ENCODE measurements around the gene CEP85L. TPM values are rescaled to one million over a fixed set of nuclear protein-coding genes. Genes with fewer than 3 reads are reported as not detected.

The CEP85L gene
- total and polyA plus RNA-seq, 2 of the 13 experiments (the other 11 are each of a cell fraction or from before 2014, with no cell fraction given), result 0.44 to 1.7 TPM

- H3K4me3 ChIP-seq (replicated peaks in 1 of 3; ENCODE audit: insufficient read depth in 1 of 3, low read depth in 2 of 3, low read length in 3 of 3), result no peak overlapping the region
- H2AFZ ChIP-seq (ENCODE audit: low read length), result no peak overlapping the region
- H3K27ac ChIP-seq (ENCODE audit: extremely low read length, insufficient read depth, low read length), result no peak overlapping the region
- ChIA-PET CTCF (ENCODE audit: low intra/inter-chr PET ratio, low total read pairs) (no interaction called here), POLR2A (no interaction called here)
- H3K27me3 ChIP-seq (ENCODE audit: control insufficient read depth in 1 of 2, insufficient read depth in 2 of 2, low read length in 2 of 2), result no peaks in the 10 kb centered on the region
- 16% methylated on average over 3 of the region's 3 CpGs for WGBS (ENCODE audit: low lambda C conversion rate)
- no peaks in the 10 kb centered on the region for H3K79me2 ChIP-seq (ENCODE audit: insufficient read depth, low read length)
- H3K9me3 ChIP-seq (ENCODE audit: low read length), result no peaks in the 10 kb centered on the region
- no peaks in the 10 kb centered on the region for H3K4me1 ChIP-seq (ENCODE audit: insufficient read depth, low read length)
- ATAC-seq, result no peak
- H3K4me2 ChIP-seq (ENCODE audit: low read depth, low read length), result no peak overlapping the region
- intact Hi-C loops (cut with micrococcal nuclease; ENCODE audit: unreplicated experiment) (loop anchor here (5.0 kb wide), 1 partner anchor 1040 kb away; no protein-coding TSS in a partner anchor), in situ Hi-C loops (cut with HindIII; ENCODE audit: extremely low pct_ligation_motif_present, low pct_unique_long_range_greater_than_20kb) (loop anchor here (25.0 kb wide), 2 partner anchors 610 to 760 kb away; no protein-coding TSS in a partner anchor)
- no peaks in the 10 kb centered on the region; the same call in 1 of the 2 replicates for H4K20me1 ChIP-seq (ENCODE audit: insufficient read depth, low read length)
- BruUV-seq (replicated peaks), result no TSS peak
- H3K36me3 ChIP-seq (replicated peaks in 1 of 2; ENCODE audit: control insufficient read depth in 1 of 2, insufficient read depth in 2 of 2, low read length in 2 of 2), result no peaks in the 10 kb centered on the region
- H3K9ac ChIP-seq (ENCODE audit: insufficient read depth, low read depth, low read length), result no peak overlapping the region
- TF ChIP-seq NR2C2 (CRISPR knock-in tag; IDR thresholded peaks at IDR 0.05; ENCODE audit: borderline replicate concordance) (no peak), SNAPC2 (CRISPR knock-in tag; IDR thresholded peaks at IDR 0.05) (no peak), NFATC3 (CRISPR knock-in tag; IDR thresholded peaks at IDR 0.05) (no peak), NR0B2 (CRISPR knock-in tag; IDR thresholded peaks at IDR 0.05) (no peak), FOXA1 (IDR thresholded peaks at IDR 0.05) (no peak), FOXA1 (CRISPR knock-in tag; IDR thresholded peaks at IDR 0.05) (no peak), LRRFIP1 (CRISPR knock-in tag; conservative IDR thresholded peaks at IDR 0.05) (no peak), PBX2 (CRISPR knock-in tag; IDR thresholded peaks at IDR 0.05) (no peak)
- TF ChIP-seq, protein P1, sequence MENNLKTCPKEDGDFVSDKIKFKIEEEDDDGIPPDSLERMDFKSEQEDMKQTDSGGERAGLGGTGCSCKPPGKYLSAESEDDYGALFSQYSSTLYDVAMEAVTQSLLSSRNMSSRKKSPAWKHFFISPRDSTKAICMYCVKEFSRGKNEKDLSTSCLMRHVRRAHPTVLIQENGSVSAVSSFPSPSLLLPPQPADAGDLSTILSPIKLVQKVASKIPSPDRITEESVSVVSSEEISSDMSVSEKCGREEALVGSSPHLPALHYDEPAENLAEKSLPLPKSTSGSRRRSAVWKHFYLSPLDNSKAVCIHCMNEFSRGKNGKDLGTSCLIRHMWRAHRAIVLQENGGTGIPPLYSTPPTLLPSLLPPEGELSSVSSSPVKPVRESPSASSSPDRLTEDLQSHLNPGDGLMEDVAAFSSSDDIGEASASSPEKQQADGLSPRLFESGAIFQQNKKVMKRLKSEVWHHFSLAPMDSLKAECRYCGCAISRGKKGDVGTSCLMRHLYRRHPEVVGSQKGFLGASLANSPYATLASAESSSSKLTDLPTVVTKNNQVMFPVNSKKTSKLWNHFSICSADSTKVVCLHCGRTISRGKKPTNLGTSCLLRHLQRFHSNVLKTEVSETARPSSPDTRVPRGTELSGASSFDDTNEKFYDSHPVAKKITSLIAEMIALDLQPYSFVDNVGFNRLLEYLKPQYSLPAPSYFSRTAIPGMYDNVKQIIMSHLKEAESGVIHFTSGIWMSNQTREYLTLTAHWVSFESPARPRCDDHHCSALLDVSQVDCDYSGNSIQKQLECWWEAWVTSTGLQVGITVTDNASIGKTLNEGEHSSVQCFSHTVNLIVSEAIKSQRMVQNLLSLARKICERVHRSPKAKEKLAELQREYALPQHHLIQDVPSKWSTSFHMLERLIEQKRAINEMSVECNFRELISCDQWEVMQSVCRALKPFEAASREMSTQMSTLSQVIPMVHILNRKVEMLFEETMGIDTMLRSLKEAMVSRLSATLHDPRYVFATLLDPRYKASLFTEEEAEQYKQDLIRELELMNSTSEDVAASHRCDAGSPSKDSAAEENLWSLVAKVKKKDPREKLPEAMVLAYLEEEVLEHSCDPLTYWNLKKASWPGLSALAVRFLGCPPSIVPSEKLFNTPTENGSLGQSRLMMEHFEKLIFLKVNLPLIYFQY (CRISPR knock-in tag; IDR thresholded peaks at IDR 0.05; ENCODE audit: borderline replicate concordance), result no peak
- FAIRE-seq, result no peak
- no peak for DNase-seq (ENCODE audit: low spot score)
Observed at GRCh38 chr6:118597636-118598035, 53.8 kb downstream of the CEP85L start.

Data from HepG2 (cell line).